ENCODE results near the gene CCDC200. TPM values are rescaled to one million over a fixed set of nuclear protein-coding genes. Genes with fewer than 3 reads are reported as not detected.

The CCDC200 gene
- total and polyA plus RNA-seq, 2 of the 13 experiments (the other 11 are each of a cell fraction or from before 2014, with no cell fraction given), result not detected

DNA sequence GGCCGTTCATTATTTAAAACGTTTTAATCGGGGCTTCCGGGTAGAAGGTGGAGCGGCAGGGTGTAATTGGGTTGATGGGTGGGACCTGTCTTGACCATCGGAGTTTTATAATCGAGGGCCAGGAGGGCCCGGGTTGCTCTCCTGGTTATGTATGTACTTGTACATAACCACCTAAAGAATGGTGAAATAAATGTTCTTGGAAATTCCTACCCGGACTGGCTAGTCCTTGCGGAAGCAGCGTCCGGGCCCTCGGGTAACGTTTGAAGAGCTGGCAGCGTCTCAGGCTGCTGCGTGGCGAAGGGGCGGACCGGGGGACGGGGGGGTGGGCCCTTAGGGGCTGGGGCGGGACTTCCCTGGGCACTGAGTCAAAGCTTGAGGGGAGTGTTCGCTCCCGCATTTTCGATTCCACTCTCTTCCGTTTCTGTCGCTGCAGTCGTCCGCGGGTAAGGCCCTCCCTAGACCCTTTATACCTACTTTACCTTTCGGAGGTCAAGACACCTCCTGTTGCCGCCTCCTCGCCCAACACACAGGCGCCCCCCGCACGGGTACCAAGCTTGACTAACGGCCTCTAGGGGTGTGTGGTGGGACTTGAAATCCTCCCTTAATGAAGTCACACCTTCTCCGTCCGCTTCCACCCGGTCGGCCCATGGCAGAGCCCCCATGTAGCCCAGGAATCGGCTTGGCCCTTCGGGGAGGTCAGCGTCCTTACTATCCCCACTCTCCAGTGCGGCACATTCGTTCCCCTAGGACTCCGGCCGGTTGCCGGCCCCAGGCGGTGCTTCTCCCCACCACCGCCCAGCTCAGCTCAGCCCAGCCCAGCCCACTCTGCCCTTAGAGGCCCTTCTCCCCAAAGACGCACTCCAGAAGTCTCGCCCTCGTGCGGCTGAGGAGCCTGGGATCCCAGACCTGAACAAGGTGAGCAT lies 16.7 kb downstream of the CCDC200 start, which contains the start of gene TMEM106A (continued):
- TF ChIP-seq, protein P1, sequence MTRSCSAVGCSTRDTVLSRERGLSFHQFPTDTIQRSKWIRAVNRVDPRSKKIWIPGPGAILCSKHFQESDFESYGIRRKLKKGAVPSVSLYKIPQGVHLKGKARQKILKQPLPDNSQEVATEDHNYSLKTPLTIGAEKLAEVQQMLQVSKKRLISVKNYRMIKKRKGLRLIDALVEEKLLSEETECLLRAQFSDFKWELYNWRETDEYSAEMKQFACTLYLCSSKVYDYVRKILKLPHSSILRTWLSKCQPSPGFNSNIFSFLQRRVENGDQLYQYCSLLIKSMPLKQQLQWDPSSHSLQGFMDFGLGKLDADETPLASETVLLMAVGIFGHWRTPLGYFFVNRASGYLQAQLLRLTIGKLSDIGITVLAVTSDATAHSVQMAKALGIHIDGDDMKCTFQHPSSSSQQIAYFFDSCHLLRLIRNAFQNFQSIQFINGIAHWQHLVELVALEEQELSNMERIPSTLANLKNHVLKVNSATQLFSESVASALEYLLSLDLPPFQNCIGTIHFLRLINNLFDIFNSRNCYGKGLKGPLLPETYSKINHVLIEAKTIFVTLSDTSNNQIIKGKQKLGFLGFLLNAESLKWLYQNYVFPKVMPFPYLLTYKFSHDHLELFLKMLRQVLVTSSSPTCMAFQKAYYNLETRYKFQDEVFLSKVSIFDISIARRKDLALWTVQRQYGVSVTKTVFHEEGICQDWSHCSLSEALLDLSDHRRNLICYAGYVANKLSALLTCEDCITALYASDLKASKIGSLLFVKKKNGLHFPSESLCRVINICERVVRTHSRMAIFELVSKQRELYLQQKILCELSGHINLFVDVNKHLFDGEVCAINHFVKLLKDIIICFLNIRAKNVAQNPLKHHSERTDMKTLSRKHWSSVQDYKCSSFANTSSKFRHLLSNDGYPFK (CRISPR knock-in tag; IDR thresholded peaks at IDR 0.05; ENCODE audit: borderline replicate concordance), result peak; percentile 61; the same call in 1 of the 2 replicates
- TF ChIP-seq ZBTB7B (CRISPR knock-in tag; IDR thresholded peaks at IDR 0.05), result peak; percentile 75
- peak; percentile 82; the same call in 1 of the 2 replicates for TF ChIP-seq ELF4 (CRISPR knock-in tag; IDR thresholded peaks at IDR 0.05; ENCODE audit: borderline replicate concordance)
- TF ChIP-seq CBFB (CRISPR knock-in tag; IDR thresholded peaks at IDR 0.05), result 0 out of 2 replicates have a peak, but pooled peaks have one; percentile 26
- TF ChIP-seq, protein P2, sequence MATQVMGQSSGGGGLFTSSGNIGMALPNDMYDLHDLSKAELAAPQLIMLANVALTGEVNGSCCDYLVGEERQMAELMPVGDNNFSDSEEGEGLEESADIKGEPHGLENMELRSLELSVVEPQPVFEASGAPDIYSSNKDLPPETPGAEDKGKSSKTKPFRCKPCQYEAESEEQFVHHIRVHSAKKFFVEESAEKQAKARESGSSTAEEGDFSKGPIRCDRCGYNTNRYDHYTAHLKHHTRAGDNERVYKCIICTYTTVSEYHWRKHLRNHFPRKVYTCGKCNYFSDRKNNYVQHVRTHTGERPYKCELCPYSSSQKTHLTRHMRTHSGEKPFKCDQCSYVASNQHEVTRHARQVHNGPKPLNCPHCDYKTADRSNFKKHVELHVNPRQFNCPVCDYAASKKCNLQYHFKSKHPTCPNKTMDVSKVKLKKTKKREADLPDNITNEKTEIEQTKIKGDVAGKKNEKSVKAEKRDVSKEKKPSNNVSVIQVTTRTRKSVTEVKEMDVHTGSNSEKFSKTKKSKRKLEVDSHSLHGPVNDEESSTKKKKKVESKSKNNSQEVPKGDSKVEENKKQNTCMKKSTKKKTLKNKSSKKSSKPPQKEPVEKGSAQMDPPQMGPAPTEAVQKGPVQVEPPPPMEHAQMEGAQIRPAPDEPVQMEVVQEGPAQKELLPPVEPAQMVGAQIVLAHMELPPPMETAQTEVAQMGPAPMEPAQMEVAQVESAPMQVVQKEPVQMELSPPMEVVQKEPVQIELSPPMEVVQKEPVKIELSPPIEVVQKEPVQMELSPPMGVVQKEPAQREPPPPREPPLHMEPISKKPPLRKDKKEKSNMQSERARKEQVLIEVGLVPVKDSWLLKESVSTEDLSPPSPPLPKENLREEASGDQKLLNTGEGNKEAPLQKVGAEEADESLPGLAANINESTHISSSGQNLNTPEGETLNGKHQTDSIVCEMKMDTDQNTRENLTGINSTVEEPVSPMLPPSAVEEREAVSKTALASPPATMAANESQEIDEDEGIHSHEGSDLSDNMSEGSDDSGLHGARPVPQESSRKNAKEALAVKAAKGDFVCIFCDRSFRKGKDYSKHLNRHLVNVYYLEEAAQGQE (IDR thresholded peaks at IDR 0.05; ENCODE audit: borderline replicate concordance in 1 of 2, low read depth in 1 of 2, low read length in 2 of 2), result peak in 1 of 2 experiments; percentile 24; a peak in 1 of 4 replicates
- peak; percentile 35; the same call in 1 of the 2 replicates for TF ChIP-seq NKX3-1 (CRISPR knock-in tag; IDR thresholded peaks at IDR 0.05)
- TF ChIP-seq ZNF790 (CRISPR knock-in tag; IDR thresholded peaks at IDR 0.05; ENCODE audit: borderline replicate concordance), result no peak
- TF ChIP-seq, protein P3, sequence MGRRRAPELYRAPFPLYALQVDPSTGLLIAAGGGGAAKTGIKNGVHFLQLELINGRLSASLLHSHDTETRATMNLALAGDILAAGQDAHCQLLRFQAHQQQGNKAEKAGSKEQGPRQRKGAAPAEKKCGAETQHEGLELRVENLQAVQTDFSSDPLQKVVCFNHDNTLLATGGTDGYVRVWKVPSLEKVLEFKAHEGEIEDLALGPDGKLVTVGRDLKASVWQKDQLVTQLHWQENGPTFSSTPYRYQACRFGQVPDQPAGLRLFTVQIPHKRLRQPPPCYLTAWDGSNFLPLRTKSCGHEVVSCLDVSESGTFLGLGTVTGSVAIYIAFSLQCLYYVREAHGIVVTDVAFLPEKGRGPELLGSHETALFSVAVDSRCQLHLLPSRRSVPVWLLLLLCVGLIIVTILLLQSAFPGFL (CRISPR knock-in tag; IDR thresholded peaks at IDR 0.05), result no peak
- TF ChIP-seq KAT7 (CRISPR knock-in tag; IDR thresholded peaks at IDR 0.05; ENCODE audit: borderline replicate concordance), result peak; percentile 92
- TF ChIP-seq NR0B2 (CRISPR knock-in tag; IDR thresholded peaks at IDR 0.05), result peak; percentile 51; the same call in 1 of the 2 replicates
- peak; percentile 50; the same call in 1 of the 2 replicates for TF ChIP-seq ZSCAN31 (CRISPR knock-in tag; IDR thresholded peaks at IDR 0.05; ENCODE audit: low read depth)
- TF ChIP-seq ZNF850 (CRISPR knock-in tag; conservative IDR thresholded peaks at IDR 0.05), result no peak
- TF ChIP-seq, protein P4, sequence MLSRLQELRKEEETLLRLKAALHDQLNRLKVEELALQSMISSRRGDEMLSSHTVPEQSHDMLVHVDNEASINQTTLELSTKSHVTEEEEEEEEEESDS (CRISPR knock-in tag; IDR thresholded peaks at IDR 0.05; ENCODE audit: borderline replicate concordance), result peak; percentile 34; the same call in 1 of the 2 replicates
- TF ChIP-seq MZF1 (CRISPR knock-in tag; IDR thresholded peaks at IDR 0.05; ENCODE audit: borderline replicate concordance), result no peak
- no peak for TF ChIP-seq TCF12 (IDR thresholded peaks at IDR 0.05)
- TF ChIP-seq TCF12 (CRISPR knock-in tag; IDR thresholded peaks at IDR 0.05), result no peak

Data from HepG2 (cell line).